GM11168 (cell line): ENCODE results near the gene ZNF583.

Experiments
- in situ Hi-C: fragments of 300-500 bp; cut with MboI; formaldehyde crosslinking; loops from one replicate; pipeline ENCODE4 v1.12.0; 2022; ENCODE audit warnings: low sequenced_read_pairs; ENCODE audit not compliant: unreplicated experiment

The ZNF583 gene

GRCh38 chr19:56403764-56404704, at the start of gene ZNF583:
Gene ZNF583 (plus strand): TSS chr19:56404332. CDS start chr19:56407115, 2,783 bp downstream.
- in situ Hi-C loops: no loop called here

GRCh38 chr19:56355517-56355916, 48.6 kb upstream of the ZNF583 start:
- in situ Hi-C loops: no loop called here

- in situ Hi-C loops: no loop called here
Measured at GRCh38 chr19:56356944-56357343, 47.2 kb upstream of the ZNF583 start.

- in situ Hi-C loops: no loop called here
Measured at GRCh38 chr19:56360841-56361240, 43.3 kb upstream of the ZNF583 start.

- in situ Hi-C loops: no loop called here
Measured at GRCh38 chr19:56367829-56368711, 36.1 kb upstream of the ZNF583 start.

- in situ Hi-C loops: no loop called here
Measured at GRCh38 chr19:56369886-56370676, 34.1 kb upstream of the ZNF583 start.

- in situ Hi-C loops: no loop called here
Measured at GRCh38 chr19:56372281-56372680, 31.9 kb upstream of the ZNF583 start.

GRCh38 chr19:56377105-56377924, 26.8 kb upstream of the ZNF583 start:
- in situ Hi-C loops: no loop called here

- in situ Hi-C loops: no loop called here
Measured at GRCh38 chr19:56383826-56384605, 20.1 kb upstream of the ZNF583 start.

GRCh38 chr19:56393119-56394012, 10.8 kb upstream of the ZNF583 start, which contains the start of gene ZNF582:
Gene ZNF582 (minus strand): TSS chr19:56393534. CDS start chr19:56391752, 1,782 bp downstream.
- in situ Hi-C loops: no loop called here

- in situ Hi-C loops: no loop called here
Measured at GRCh38 chr19:56398809-56399208, 5.3 kb upstream of the ZNF583 start.

GRCh38 chr19:56400485-56400884, 3.6 kb upstream of the ZNF583 start:
- in situ Hi-C loops: no loop called here

GRCh38 chr19:56403261-56403660, 871 bp upstream of the ZNF583 start:
- in situ Hi-C loops: no loop called here

- in situ Hi-C loops: no loop called here
Measured at GRCh38 chr19:56404705-56405056, 549 bp downstream of the ZNF583 start.

- in situ Hi-C loops: no loop called here
Measured at GRCh38 chr19:56405062-56405461, 930 bp downstream of the ZNF583 start.

- in situ Hi-C loops: no loop called here
Measured at GRCh38 chr19:56423276-56423984, 19.3 kb downstream of the ZNF583 start.

- in situ Hi-C loops: no loop called here
Measured at GRCh38 chr19:56423985-56424353, 19.8 kb downstream of the ZNF583 start.
